ENCODE results near the gene CCDC88B. TPM values are rescaled to one million over a fixed set of nuclear protein-coding genes. Genes with fewer than 3 reads are reported as not detected.

Gene CCDC88B
- total RNA-seq, 1 donor from 2014 or later = 0.30 TPM

- Mint-ChIP-seq H3K9me3 (ENCODE audit: unreplicated experiment) (no peaks in the 10 kb centered on the region), H3K27ac (ENCODE audit: unreplicated experiment) (no peak overlapping the region), H3K27me3 (ENCODE audit: unreplicated experiment) (peaks cover 6% of the 10 kb centered on the region), H3K4me3 (ENCODE audit: unreplicated experiment) (no peak overlapping the region), H3K36me3 (ENCODE audit: unreplicated experiment) (no peaks in the 10 kb centered on the region), H3K4me1 (ENCODE audit: unreplicated experiment) (peaks cover 5% of the 10 kb centered on the region)
- DNase-seq (ENCODE audit: extremely low spot score, unreplicated experiment) = no peak
- TF ChIP-seq CTCF (IDR thresholded peaks at IDR 0.05) = no peak
Measured at GRCh38 chr11:64327375-64327774, 12.6 kb upstream of the CCDC88B start.

GRCh38 chr11:64327993-64328392, 12.0 kb upstream of the CCDC88B start:
- Mint-ChIP-seq H3K27ac (ENCODE audit: unreplicated experiment) (no peak overlapping the region), H3K4me1 (ENCODE audit: unreplicated experiment) (peaks cover 5% of the 10 kb centered on the region), H3K36me3 (ENCODE audit: unreplicated experiment) (no peaks in the 10 kb centered on the region), H3K27me3 (ENCODE audit: unreplicated experiment) (peaks cover 6% of the 10 kb centered on the region), H3K4me3 (ENCODE audit: unreplicated experiment) (no peak overlapping the region), H3K9me3 (ENCODE audit: unreplicated experiment) (no peaks in the 10 kb centered on the region)
- DNase-seq (ENCODE audit: extremely low spot score, unreplicated experiment) = no peak
- TF ChIP-seq CTCF (IDR thresholded peaks at IDR 0.05) = no peak

- H3K27ac Mint-ChIP-seq (ENCODE audit: unreplicated experiment) = no peak overlapping the region
- H3K4me3 Mint-ChIP-seq (ENCODE audit: unreplicated experiment) = no peak overlapping the region
- H3K4me1 Mint-ChIP-seq (ENCODE audit: unreplicated experiment) = peaks cover 10% of the 10 kb centered on the region
- no peak for DNase-seq (ENCODE audit: extremely low spot score, unreplicated experiment)
- H3K36me3 Mint-ChIP-seq (ENCODE audit: unreplicated experiment) = no peaks in the 10 kb centered on the region
- H3K27me3 Mint-ChIP-seq (ENCODE audit: unreplicated experiment) = peaks cover 6% of the 10 kb centered on the region
- H3K9me3 Mint-ChIP-seq (ENCODE audit: unreplicated experiment) = no peaks in the 10 kb centered on the region
- TF ChIP-seq CTCF (IDR thresholded peaks at IDR 0.05) = no peak
Measured at GRCh38 chr11:64330888-64331287, 9.1 kb upstream of the CCDC88B start.

GRCh38 chr11:64331569-64332371, 8.2 kb upstream of the CCDC88B start:
- Mint-ChIP-seq H3K36me3 (ENCODE audit: unreplicated experiment) (no peaks in the 10 kb centered on the region), H3K4me3 (ENCODE audit: unreplicated experiment) (no peak overlapping the region), H3K27ac (ENCODE audit: unreplicated experiment) (no peak overlapping the region), H3K27me3 (ENCODE audit: unreplicated experiment) (peaks cover 6% of the 10 kb centered on the region), H3K9me3 (ENCODE audit: unreplicated experiment) (no peaks in the 10 kb centered on the region), H3K4me1 (ENCODE audit: unreplicated experiment) (peaks cover 10% of the 10 kb centered on the region)
- peak; percentile 48 for TF ChIP-seq CTCF (IDR thresholded peaks at IDR 0.05)
- no peak for DNase-seq (ENCODE audit: extremely low spot score, unreplicated experiment)

- no peak overlapping the region for H3K4me3 Mint-ChIP-seq (ENCODE audit: unreplicated experiment)
- H3K27me3 Mint-ChIP-seq (ENCODE audit: unreplicated experiment) = peaks cover 4% of the 10 kb centered on the region
- no peaks in the 10 kb centered on the region for H3K36me3 Mint-ChIP-seq (ENCODE audit: unreplicated experiment)
- no peak overlapping the region for H3K27ac Mint-ChIP-seq (ENCODE audit: unreplicated experiment)
- TF ChIP-seq CTCF (IDR thresholded peaks at IDR 0.05) = no peak
- peaks cover 10% of the 10 kb centered on the region for H3K4me1 Mint-ChIP-seq (ENCODE audit: unreplicated experiment)
- no peak for DNase-seq (ENCODE audit: extremely low spot score, unreplicated experiment)
- H3K9me3 Mint-ChIP-seq (ENCODE audit: unreplicated experiment) = no peaks in the 10 kb centered on the region
Measured at GRCh38 chr11:64333556-64333955, 6.4 kb upstream of the CCDC88B start.

Measured in osteocyte (in vitro differentiated cells).